Hepatocyte (in vitro differentiated cells): ENCODE data around the gene ILDR2. TPM values are rescaled to one million over a fixed set of nuclear protein-coding genes. Genes with fewer than 3 reads are reported as not detected.

Experiments
- DNase-seq: peaks from one replicate; pipeline ENCODE4 v3.0.0-alpha.2; 2016; ENCODE audit warnings: low spot score
- H2AFZ ChIP-seq: fragments of 200-600 bp; sonication (generic); 2 replicates; pipeline ENCODE4 v1.6.0; 2016; ENCODE audit warnings: antibody characterized with exemption, mild to moderate bottlenecking
- H3K27ac ChIP-seq: fragments of 200-600 bp; sonication (generic); 2 replicates; pipeline ENCODE4 v1.5.1; 2016; ENCODE audit warnings: mild to moderate bottlenecking
- H3K27me3 ChIP-seq: fragments of 200-600 bp; sonication (generic); 2 replicates; pipeline ENCODE4 v1.6.1; 2016
- H3K36me3 ChIP-seq: fragments of 200-600 bp; sonication (generic); replicated peaks from 2 replicates; pipeline ENCODE4 v1.5.1; 2016; ENCODE audit warnings: low read depth; ENCODE audit not compliant: insufficient read depth
- H3K4me1 ChIP-seq: fragments of 200-600 bp; sonication (generic); 2 replicates; pipeline ENCODE4 v1.5.1; 2016; ENCODE audit warnings: mild to moderate bottlenecking, moderate library complexity; ENCODE audit not compliant: insufficient read depth
- H3K4me2 ChIP-seq: fragments of 200-600 bp; sonication (generic); 2 replicates; pipeline ENCODE4 v1.6.0; 2016
- H3K4me3 ChIP-seq: fragments of 200-600 bp; sonication (generic); 2 replicates; pipeline ENCODE4 v1.5.1; 2016; ENCODE audit warnings: mild to moderate bottlenecking
- H3K79me2 ChIP-seq: fragments of 200-600 bp; sonication (generic); 2 replicates; pipeline ENCODE4 v1.6.0; 2017; ENCODE audit warnings: mild to moderate bottlenecking
- H3K9me2 ChIP-seq: fragments of 200-600 bp; sonication (generic); replicated peaks from 2 replicates; pipeline ENCODE4 v1.6.0; 2017; ENCODE audit warnings: mild to moderate bottlenecking; ENCODE audit not compliant: insufficient read depth
- H3K9me3 ChIP-seq: fragments of 200-600 bp; sonication (generic); 2 replicates; pipeline ENCODE4 v1.5.1; 2016; ENCODE audit warnings: low read depth, mild to moderate bottlenecking
- H4K20me1 ChIP-seq: fragments of 200-600 bp; sonication (generic); 2 replicates; pipeline ENCODE4 v1.6.0; 2016; ENCODE audit warnings: mild to moderate bottlenecking; ENCODE audit not compliant: insufficient read depth, poor library complexity, severe bottlenecking
- CTCF ChIP-seq: fragments of 200-600 bp; sonication (generic); IDR thresholded peaks from 2 replicates; pipeline ENCODE4 v1.5.1; 2016; ENCODE audit warnings: antibody characterized with exemption, mild to moderate bottlenecking; ENCODE audit not compliant: poor library complexity
- EZH2 ChIP-seq: fragments of 200-600 bp; sonication (generic); IDR thresholded peaks from 2 replicates; pipeline ENCODE4 v1.6.1; 2016; ENCODE audit warnings: antibody characterized with exemption, mild to moderate bottlenecking, borderline replicate concordance
- EZH2phosphoT487 ChIP-seq: fragments of 200-600 bp; sonication (generic); IDR thresholded peaks from one replicate; pipeline ENCODE4 v1.6.1; 2018; ENCODE audit warnings: antibody characterized with exemption, mild to moderate bottlenecking, low read depth, moderate library complexity; ENCODE audit not compliant: unreplicated experiment, severe bottlenecking
- WGBS: methylation state at CpG from one replicate; pipeline ENCODE4 v1.1.6; 2016; ENCODE audit warnings: low lambda C conversion rate; ENCODE audit errors: missing lambda C conversion rate; 5-methylcytosine and 5-hydroxymethylcytosine counted together
- polyA plus RNA-seq: library from polyadenylated mRNA; unstranded; fragments of >200 nt; fragmentation: Nextera tagmentation; extraction: Ambion mirVana; gene quantifications from 2 replicates; pipeline ENCODE4 v1.2.1, GENCODE V29; 2016
- total RNA-seq: library from RNA; depleted of rRNA; stranded (reverse); fragments of >200 nt; gene quantifications from 2 replicates; pipeline ENCODE4 v1.2.3, GENCODE V29; 2014

Gene ILDR2
- total and polyA plus RNA-seq, 2 experiments from 2014 or later = 1.6 to 3.4 TPM

GRCh38 chr1:166915042-166915441 lies 60.3 kb downstream of the ILDR2 start:
- no peaks in the 10 kb centered on the region for H3K9me3 ChIP-seq
- H3K4me1 ChIP-seq = no peaks in the 10 kb centered on the region
- no peaks in the 10 kb centered on the region for H3K79me2 ChIP-seq
- H3K27me3 ChIP-seq = peaks cover 34% of the 10 kb centered on the region
- no peak overlapping the region for H3K27ac ChIP-seq
- no peak for DNase-seq
- no peaks in the 10 kb centered on the region for H3K36me3 ChIP-seq
- H2AFZ ChIP-seq = no peak overlapping the region
- H3K4me3 ChIP-seq = no peak overlapping the region
- TF ChIP-seq CTCF = no peak
- TF ChIP-seq EZH2 = no peak
- no peak for TF ChIP-seq EZH2phosphoT487
- no peaks in the 10 kb centered on the region for H4K20me1 ChIP-seq
- 88% methylated on average over 1 of the region's 1 CpG for WGBS
- H3K4me2 ChIP-seq = no peak overlapping the region
- no peaks in the 10 kb centered on the region for H3K9me2 ChIP-seq

- no peaks in the 10 kb centered on the region for H4K20me1 ChIP-seq
- no peaks in the 10 kb centered on the region for H3K36me3 ChIP-seq
- H3K4me3 ChIP-seq = no peak overlapping the region
- H3K4me1 ChIP-seq = no peaks in the 10 kb centered on the region
- H3K4me2 ChIP-seq = no peak overlapping the region
- H3K79me2 ChIP-seq = no peaks in the 10 kb centered on the region
- H2AFZ ChIP-seq = no peak overlapping the region
- H3K27ac ChIP-seq = no peak overlapping the region
- TF ChIP-seq EZH2phosphoT487 (no peak), CTCF (no peak), EZH2 (no peak)
- whole genome bisulfite sequencing = 74% methylated on average over 3 of the region's 3 CpGs
- no peaks in the 10 kb centered on the region for H3K9me2 ChIP-seq
- H3K9me3 ChIP-seq = no peaks in the 10 kb centered on the region
- peaks cover 25% of the 10 kb centered on the region for H3K27me3 ChIP-seq
- DNase-seq = no peak
Measured at GRCh38 chr1:166914111-166914510, 61.2 kb downstream of the ILDR2 start.

- 94% methylated on average over 1 of the region's 1 CpG for WGBS
- H2AFZ ChIP-seq = no peak overlapping the region
- H3K4me2 ChIP-seq = no peak overlapping the region
- H3K9me3 ChIP-seq = no peaks in the 10 kb centered on the region
- TF ChIP-seq CTCF (no peak), EZH2 (no peak), EZH2phosphoT487 (no peak)
- no peaks in the 10 kb centered on the region for H3K4me1 ChIP-seq
- H3K27me3 ChIP-seq = peaks cover 1% of the 10 kb centered on the region
- H3K4me3 ChIP-seq = no peak overlapping the region
- no peak for DNase-seq
- no peaks in the 10 kb centered on the region for H3K9me2 ChIP-seq
- no peaks in the 10 kb centered on the region for H4K20me1 ChIP-seq
- H3K27ac ChIP-seq = no peak overlapping the region
- H3K36me3 ChIP-seq = no peaks in the 10 kb centered on the region
- H3K79me2 ChIP-seq = no peaks in the 10 kb centered on the region
Measured at GRCh38 chr1:166911624-166912023, 63.7 kb downstream of the ILDR2 start.
